Panc1 (cell line): ENCODE data around the gene ITGA2. TPM values are rescaled to one million over a fixed set of nuclear protein-coding genes. Genes with fewer than 3 reads are reported as not detected.

Experiments used
- ATAC-seq: fragments of 200-7000 bp; cut with Tn5 transposase; 2 replicates; pipeline ENCODE4 v1.9.1; 2020; ENCODE audit warnings: mild to moderate bottlenecking, moderate library complexity
- BruUV-seq: library from RNA; stranded (reverse); fragments of 400-500 nt; replicated peaks from 2 replicates; lab custom pipeline; 2021; lab: Mats Ljungman, UMichigan
- CTCF ChIA-PET: fragments of 300-600 bp; sonication (Branson Sonifier 250); formaldehyde crosslinking; loops from one replicate; lab custom pipeline; 2022; ENCODE audit warnings: antibody characterized with exemption; lab: Charles Lee
- POLR2A ChIA-PET: fragments of 300-600 bp; sonication (Branson Sonifier 250); formaldehyde crosslinking; loops from one replicate; lab custom pipeline; 2022; ENCODE audit warnings: antibody characterized with exemption; lab: Charles Lee
- DNase-seq: peaks from one replicate; pipeline ENCODE4 v3.0.0-alpha.2; 2010; ENCODE audit warnings: low read depth, low spot score
- H3K27ac ChIP-seq: 2 replicates; pipeline ENCODE4 v1.5.1; 2011; ENCODE audit warnings: mild to moderate bottlenecking, low read length, inconsistent platforms
- H3K27me3 ChIP-seq: fragments of 200-500 bp; sonication (Bioruptor generic); 2 replicates; pipeline ENCODE4 v1.6.0; 2014; ENCODE audit warnings: low read length, inconsistent platforms; ENCODE audit not compliant: control insufficient read depth, insufficient read depth
- H3K36me3 ChIP-seq: fragments of 200-500 bp; sonication (Bioruptor generic); 2 replicates; pipeline ENCODE4 v1.5.1; 2014; ENCODE audit warnings: inconsistent platforms, mild to moderate bottlenecking, low read length, moderate library complexity; ENCODE audit not compliant: control insufficient read depth, insufficient read depth
- H3K4me1 ChIP-seq: 2 replicates; pipeline ENCODE4 v1.5.1; 2011; ENCODE audit warnings: inconsistent platforms, mild to moderate bottlenecking, low read length, moderate library complexity; ENCODE audit not compliant: control insufficient read depth, insufficient read depth
- H3K4me3 ChIP-seq, 2 experiments: 2 replicates each; pipeline ENCODE4 v1.5.1; 2011 to 2012; ENCODE audit warnings: low read depth in 2 of 2, low read length in 2 of 2, mild to moderate bottlenecking in 2 of 2, inconsistent platforms in 1 of 2, moderate library complexity in 1 of 2
- H3K9me3 ChIP-seq: fragments of 200-500 bp; sonication (Bioruptor generic); 2 replicates; pipeline ENCODE4 v1.5.1; 2014; ENCODE audit warnings: low read depth, mild to moderate bottlenecking, inconsistent platforms, low read length, moderate library complexity; ENCODE audit not compliant: control insufficient read depth, insufficient read depth
- CTCF ChIP-seq: fragments of 450-650 bp; IDR thresholded peaks from 2 replicates; pipeline ENCODE4 v1.5.1; 2017; ENCODE audit warnings: mild to moderate bottlenecking
- POLR2AphosphoS5 ChIP-seq: IDR thresholded peaks from 2 replicates; pipeline ENCODE4 v1.6.1; 2012; ENCODE audit warnings: mild to moderate bottlenecking, low read depth, low read length, moderate library complexity
- REST ChIP-seq, 2 experiments: IDR thresholded peaks; 2 replicates each; pipeline ENCODE4 v1.6.1; 2011 to 2012; ENCODE audit warnings: low read depth in 2 of 2, control low read depth in 1 of 2, low read length in 1 of 2, mild to moderate bottlenecking in 1 of 2, moderate library complexity in 1 of 2; ENCODE audit not compliant: insufficient read depth in 1 of 2
- SIN3A ChIP-seq: IDR thresholded peaks from 2 replicates; pipeline ENCODE4 v1.6.1; 2012; ENCODE audit warnings: low read depth, mild to moderate bottlenecking, low read length, moderate library complexity, borderline replicate concordance; ENCODE audit not compliant: insufficient read depth
- TCF7L2 ChIP-seq: IDR thresholded peaks from 2 replicates; pipeline ENCODE4 v1.6.1; 2011; ENCODE audit warnings: mild to moderate bottlenecking, low read depth, low read length, inconsistent platforms
- in situ Hi-C: cut with HindIII; loops from 2 replicates; pipeline ENCODE4 v1.10.0; 2016; ENCODE audit warnings: low sequenced_read_pairs, low pct_unique_long_range_greater_than_20kb
- intact Hi-C: fragments of 100-400 bp; cut with micrococcal nuclease; formaldehyde crosslinking; loops from one replicate; pipeline ENCODE4 v1.10.0; 2022; ENCODE audit not compliant: unreplicated experiment
- total RNA-seq: library from RNA; stranded (reverse); gene quantifications from one replicate; pipeline ENCODE4 v1.2.1, GENCODE V29; 2021; ENCODE audit not compliant: unreplicated experiment

The ITGA2 gene
- total RNA-seq, 1 experiment from 2014 or later: 41.8 TPM

- Histone ChIP-seq H3K4me3 (no peak overlapping the region), H3K27me3 (no peaks in the 10 kb centered on the region), H3K4me1 (peaks cover 14% of the 10 kb centered on the region), H3K36me3 (peaks cover 7% of the 10 kb centered on the region; the same call in 1 of the 2 replicates), H3K27ac (no peak overlapping the region), H3K9me3 (no peaks in the 10 kb centered on the region)
- DNase-seq (no peak), ATAC-seq (no peak)
- no peak for TF ChIP-seq REST (IDR thresholded peaks at IDR 0.05; ENCODE audit: insufficient read depth in 1 of 2, low read depth in 2 of 2, low read length in 1 of 2)
- no peak for TF ChIP-seq POLR2AphosphoS5
- CTCF ChIA-PET: no interaction called here
- BruUV-seq: no TSS peak
- POLR2A ChIA-PET: no interaction called here
- in situ Hi-C loops: no loop called here
- intact Hi-C loops: no loop called here
Observed at GRCh38 chr5:53089481-53089991, 100.4 kb downstream of the ITGA2 start.

GRCh38 chr5:53090229-53090628, 101.1 kb downstream of the ITGA2 start:
- DNase-seq (no peak), ATAC-seq (no peak)
- intact Hi-C loops: no loop called here
- no peaks in the 10 kb centered on the region for H3K9me3 ChIP-seq
- POLR2A ChIA-PET: interaction anchor here (0.6 kb wide), 1 partner anchor 8 kb away, joined by 8 read pairs; no protein-coding TSS in a partner anchor
- in situ Hi-C loops: no loop called here
- H3K4me3 ChIP-seq: no peak overlapping the region
- H3K27me3 ChIP-seq: no peaks in the 10 kb centered on the region
- TF ChIP-seq CTCF (no peak), POLR2AphosphoS5 (no peak), REST (IDR thresholded peaks at IDR 0.05; ENCODE audit: insufficient read depth in 1 of 2, low read depth in 2 of 2, low read length in 1 of 2) (no peak), TCF7L2 (no peak), SIN3A (no peak)
- no TSS peak for BruUV-seq
- peaks cover 14% of the 10 kb centered on the region for H3K4me1 ChIP-seq
- H3K27ac ChIP-seq: no peak overlapping the region
- H3K36me3 ChIP-seq: peaks cover 2% of the 10 kb centered on the region; the same call in 1 of the 2 replicates
- CTCF ChIA-PET: interaction anchor here (0.7 kb wide), 1 partner anchor 67 kb away, joined by 8 read pairs; no protein-coding TSS in a partner anchor
